GM18873 (cell line): ENCODE measurements around the gene TGFB1I1.
"Not testable (repeated sequence)": the region's sequence is repeated elsewhere in the genome, so short reads cannot be mapped to it uniquely, and the experiment has no call there.

Experiments used
- ATAC-seq: cut with Tn5 transposase; IDR thresholded peaks from one replicate; pipeline ENCODE4 v1.9.1; 2021; ENCODE audit warnings: mild to moderate bottlenecking, moderate library complexity, moderate number of reproducible peaks; ENCODE audit not compliant: unreplicated experiment, low FRiP score

The TGFB1I1 gene

DNA sequence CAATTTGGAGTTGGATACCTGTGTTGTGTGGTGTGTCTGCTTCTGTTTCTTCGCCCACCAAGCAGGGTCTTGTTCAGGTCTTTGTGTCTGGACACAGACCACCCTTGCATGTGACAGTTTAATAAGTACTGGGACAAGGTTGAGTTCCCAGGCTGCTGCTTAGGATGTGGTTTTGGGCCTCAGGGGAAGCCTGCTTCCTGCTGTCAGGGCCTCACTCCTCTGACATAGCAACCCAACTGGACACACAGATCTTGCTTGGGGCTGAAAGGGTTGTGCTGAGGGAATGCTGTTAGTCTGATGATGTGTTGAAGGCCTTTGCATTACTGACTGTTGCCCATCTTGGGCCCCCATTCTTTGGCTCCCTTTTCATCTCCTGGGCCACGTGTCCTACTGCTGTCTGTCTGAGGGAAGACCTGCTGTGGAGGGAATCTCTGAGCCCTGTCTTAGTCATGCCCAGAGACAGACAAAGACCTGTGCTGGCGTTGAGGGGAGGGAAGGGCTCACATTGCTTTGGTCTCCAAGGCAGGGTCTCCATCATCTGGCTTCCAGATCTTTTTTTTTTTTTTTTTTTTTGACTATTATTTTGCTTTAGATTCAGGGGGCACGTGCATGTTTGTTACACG lies 4.7 kb upstream of the TGFB1I1 start:
- no peak for ATAC-seq

DNA sequence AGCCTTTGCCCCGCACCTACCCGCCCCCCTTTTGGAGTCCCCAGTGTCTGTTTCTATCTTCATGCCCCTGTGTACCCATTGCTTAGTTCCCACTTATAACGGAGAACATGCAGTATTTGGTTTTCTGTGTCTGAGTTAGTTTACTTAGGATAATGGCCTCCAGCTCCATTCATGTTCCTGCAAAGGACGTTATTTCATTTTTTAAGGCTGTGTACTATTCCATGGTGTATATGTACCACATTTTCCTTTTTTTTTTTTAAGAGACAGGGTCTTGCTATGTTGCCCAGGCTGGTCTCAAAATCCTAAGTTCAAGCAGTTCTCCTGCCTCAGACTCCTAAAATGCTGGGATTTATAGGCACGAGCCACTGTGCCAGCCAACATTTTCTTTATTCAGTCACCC lies 4.1 kb upstream of the TGFB1I1 start:
- ATAC-seq, result no peak

DNA sequence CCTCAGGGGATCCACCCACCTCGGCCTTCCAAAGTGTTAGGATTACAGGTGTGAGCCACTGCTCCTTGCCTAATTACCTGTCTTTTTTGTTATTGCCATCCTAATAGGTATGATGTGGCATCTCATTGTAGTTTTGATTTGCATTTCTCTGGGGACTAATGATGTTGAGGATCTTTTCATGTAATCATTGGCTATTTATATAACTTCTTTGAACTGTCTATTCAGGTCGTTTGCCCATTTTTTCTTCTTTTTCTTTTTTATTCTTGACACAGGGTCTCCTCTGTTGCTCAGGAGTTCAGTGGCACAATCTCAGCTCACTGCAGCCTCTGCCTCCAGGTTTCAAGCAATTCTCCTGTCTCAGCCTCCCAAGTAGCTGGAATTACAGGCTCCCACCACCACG lies 1.3 kb upstream of the TGFB1I1 start:
- no peak for ATAC-seq

DNA sequence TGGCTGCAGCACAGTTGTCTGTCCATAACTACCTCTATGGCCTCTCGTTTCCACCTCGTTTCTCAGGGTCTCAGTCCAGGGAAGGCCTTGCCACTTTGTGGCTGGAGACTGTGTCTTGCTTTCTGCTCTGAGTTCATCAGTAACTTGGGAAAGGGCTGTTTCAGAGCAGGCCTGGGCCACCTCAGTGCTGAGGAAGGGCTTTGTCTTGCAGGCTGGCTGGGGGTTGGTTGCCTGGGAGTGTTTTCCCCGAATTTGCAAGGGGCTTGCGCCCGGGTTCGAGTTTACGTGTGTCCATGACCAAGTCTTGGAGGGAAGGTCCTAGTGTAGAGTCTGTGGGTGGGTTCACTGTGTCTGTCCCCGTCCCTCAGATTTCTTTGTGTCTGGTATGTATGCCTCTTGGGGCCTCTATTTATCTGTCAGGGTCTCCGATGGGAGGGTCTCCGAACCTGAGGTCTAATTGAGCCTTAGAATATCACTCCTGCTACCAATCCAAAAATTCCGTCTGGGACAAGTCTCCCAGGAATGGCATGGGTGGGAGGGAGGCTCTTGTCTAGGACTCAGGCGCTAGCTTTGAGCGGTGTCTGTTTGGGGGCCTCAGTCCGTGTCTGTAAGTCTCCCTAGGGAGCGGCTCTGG lies 594 bp upstream of the TGFB1I1 start:
- ATAC-seq, result no peak

DNA sequence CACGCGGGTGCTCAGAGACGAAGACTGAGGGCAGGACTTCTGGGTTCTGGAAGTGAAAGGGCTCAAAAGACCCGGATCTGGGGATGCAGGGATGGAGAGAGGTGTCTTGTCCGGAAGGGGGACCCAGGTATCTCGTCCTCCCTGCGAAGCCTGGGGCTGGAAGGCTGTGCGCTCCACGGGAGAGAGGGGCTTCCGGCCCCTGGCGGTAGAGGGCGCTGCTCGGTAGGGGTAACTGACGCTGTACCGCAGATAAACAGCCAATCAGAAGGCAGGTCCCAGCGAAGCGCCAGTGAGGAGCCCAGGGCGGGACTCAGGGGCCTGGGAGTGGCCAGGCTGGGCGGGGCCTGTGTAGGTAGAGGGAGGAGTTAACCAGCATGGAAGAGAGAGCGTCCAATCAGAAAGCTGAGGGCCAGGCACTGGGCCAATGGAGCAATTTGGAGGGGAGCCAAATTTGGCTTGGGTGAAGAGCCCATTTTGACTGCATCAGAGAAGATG lies 804 bp downstream of the TGFB1I1 start:
- no peak for ATAC-seq

DNA sequence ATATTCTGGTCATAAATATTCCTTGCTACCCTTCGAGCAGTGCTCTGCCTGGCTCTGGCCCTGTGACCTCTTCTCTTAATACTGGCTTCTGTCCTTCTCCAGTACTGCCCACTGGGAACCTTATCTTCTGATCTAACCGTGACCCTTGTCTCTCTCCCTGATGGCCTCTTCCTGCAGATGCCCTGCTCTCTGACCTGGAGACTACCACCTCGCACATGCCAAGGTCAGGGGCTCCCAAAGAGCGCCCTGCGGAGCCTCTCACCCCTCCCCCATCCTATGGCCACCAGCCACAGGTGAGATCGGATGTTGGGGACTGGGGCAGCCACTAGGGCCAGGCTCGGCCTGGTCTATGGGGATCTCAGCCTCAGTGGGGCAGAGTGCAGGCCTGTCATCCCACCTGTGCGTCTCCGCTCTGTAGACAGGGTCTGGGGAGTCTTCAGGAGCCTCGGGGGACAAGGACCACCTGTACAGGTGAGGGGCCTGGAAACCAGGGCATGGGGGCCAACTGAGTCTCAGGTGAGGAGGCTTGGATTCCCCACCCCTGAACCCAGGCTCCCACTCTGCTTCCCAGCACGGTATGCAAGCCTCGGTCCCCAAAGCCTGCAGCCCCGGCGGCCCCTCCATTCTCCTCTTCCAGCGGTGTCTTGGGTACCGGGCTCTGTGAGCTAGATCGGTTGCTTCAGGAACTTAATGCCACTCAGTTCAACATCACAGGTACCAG lies 1.5 kb downstream of the TGFB1I1 start:
- no peak for ATAC-seq

DNA sequence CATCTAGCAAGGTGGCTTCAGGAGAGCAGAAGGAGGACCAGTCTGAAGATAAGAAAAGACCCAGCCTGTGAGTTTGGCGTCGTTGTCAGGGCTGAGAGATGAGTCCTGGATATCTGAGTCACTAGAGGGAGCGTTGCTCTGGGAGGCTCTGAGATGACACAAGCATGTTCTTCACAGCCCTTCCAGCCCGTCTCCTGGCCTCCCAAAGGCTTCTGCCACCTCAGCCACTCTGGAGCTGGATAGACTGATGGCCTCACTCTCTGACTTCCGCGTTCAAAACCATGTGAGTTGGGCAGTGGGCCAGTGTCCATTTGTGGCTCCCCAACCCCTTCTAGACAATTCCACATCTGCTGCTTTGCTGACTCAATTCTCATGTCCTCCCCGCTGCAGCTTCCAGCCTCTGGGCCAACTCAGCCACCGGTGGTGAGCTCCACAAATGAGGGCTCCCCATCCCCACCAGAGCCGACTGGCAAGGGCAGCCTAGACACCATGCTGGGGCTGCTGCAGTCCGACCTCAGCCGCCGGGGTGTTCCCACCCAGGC lies 2.3 kb downstream of the TGFB1I1 start:
- ATAC-seq, result no peak

DNA sequence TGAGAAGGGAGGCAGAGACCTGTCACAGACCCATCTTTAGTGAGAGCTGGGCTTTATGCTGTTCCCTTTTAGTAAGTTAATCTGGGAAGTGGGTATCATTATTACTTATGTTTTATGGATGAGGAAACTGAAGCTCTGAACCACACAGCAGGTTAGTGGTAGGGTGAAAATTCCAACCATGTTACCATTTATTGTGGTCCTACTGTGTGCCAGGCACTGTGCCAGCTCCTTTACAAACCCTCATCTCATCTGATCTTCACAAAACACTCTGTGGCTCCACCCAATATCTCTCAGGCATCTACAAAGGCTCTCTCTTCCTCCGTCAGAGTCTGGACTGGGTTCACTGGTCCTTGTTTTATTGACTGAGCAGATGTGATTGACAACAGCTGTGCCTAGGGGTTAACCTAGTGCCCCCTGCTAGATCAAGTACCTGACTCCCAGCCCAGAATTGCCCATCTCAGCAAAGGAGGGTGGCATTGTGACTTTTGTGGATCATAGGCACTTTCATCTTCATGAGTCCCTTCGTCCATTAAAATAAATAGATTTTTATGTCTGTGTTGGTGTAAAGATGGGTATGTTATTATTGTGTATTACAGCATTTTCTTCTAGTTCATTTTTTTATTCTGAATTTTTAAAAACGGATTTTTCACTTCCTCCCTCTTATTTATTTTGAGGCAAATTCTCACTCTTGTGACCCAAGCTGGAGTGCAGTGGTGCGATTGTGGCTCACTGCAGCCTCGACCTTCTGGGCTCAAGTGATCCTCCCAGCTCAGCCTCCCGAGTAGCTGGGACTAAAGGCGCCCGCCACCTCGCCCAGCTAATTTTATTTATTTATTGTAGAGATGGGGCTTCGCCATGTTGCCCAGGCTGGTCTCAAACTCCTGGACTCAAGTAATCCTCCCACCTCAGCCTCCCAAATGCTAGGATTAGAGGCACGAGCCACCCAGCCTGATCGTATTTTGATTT lies 3.1 kb downstream of the TGFB1I1 start:
- ATAC-seq, result no peak

DNA sequence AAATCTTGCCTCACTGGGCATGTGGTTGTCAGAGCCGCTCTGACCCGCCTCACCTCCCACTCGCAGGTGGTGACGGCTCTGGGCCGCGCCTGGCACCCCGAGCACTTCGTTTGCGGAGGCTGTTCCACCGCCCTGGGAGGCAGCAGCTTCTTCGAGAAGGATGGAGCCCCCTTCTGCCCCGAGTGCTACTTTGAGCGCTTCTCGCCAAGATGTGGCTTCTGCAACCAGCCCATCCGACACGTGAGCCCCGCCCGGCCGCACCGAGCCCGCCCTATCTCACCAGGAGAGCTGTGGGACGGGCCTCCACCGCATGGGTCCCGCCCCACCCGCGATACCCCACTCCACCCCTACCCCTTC lies 4.0 kb downstream of the TGFB1I1 start:
- no peak for ATAC-seq

DNA sequence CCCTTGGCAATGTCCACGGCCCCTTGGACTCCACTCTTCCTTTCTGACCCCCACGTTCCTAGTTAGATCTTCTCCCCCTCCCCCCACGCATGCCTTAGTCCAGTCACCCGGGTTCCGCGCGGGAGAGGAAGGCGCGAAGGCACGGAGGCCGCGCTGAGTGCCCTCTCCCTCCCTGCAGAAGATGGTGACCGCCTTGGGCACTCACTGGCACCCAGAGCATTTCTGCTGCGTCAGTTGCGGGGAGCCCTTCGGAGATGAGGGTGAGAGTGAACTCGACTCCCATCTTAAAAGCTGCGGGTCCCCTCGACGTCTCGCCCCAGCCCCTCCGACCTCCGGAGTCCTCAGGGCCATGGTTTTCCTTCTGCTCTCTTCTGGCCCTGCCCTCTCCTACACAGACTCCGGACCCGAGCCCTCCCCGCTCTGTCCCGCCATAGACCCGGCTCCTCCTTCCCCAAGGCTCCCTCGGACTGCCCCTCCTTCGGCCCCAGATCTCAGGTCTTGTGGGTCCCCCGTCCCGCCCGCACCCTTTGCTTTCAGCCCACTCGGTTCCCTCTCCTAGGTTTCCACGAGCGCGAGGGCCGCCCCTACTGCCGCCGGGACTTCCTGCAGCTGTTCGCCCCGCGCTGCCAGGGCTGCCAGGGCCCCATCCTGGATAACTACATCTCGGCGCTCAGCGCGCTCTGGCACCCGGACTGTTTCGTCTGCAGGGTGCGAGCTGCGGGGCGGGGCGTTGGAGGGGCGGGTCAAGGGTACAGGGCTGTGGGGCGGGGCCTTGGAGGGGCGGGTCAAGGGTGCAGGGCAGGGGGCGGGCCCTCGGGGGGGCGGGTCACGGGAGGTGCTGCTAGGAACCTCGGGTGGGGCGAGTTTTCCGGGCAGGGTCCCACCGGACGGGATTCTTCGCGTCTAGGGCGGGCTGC lies 4.6 kb downstream of the TGFB1I1 start:
- ATAC-seq, result no peak

DNA sequence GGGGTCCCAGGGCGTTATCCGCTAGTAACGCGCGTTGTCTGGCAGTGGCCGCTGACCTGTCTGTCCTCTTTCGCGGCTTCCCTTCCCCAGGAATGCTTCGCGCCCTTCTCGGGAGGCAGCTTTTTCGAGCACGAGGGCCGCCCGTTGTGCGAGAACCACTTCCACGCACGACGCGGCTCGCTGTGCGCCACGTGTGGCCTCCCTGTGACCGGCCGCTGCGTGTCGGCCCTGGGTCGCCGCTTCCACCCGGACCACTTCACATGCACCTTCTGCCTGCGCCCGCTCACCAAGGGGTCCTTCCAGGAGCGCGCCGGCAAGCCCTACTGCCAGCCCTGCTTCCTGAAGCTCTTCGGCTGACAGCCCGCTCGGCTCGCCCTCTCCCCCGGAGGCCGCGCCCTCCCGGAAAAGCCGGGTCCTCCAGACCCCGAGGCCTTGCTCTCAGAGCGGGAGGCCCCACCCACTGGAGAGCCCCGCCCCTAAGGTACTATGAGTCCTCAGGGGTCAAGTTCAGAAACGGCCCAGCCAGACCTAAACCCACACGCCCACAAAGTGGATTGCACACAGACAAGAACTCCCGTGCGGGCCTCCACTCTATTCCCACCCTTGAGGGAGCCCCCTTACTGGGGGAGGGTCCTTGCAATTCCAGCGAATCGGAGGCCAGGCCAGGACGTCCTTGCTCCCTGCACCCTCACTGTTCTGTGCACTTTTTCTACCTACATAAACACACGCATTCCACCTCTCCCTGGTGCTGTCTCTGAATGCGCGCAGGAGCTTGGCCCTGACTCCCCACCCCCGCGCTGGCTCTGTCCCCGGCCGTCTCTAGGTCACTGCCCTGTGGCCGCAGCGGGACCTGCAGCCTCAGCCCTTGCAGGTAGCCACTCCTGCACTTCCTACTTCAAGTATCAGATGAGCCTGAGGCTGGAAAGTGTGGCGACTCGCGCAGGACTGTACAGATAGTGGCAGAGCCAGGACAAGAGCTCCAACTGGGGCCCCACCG lies 5.6 kb downstream of the TGFB1I1 start:
- ATAC-seq, result no peak

DNA sequence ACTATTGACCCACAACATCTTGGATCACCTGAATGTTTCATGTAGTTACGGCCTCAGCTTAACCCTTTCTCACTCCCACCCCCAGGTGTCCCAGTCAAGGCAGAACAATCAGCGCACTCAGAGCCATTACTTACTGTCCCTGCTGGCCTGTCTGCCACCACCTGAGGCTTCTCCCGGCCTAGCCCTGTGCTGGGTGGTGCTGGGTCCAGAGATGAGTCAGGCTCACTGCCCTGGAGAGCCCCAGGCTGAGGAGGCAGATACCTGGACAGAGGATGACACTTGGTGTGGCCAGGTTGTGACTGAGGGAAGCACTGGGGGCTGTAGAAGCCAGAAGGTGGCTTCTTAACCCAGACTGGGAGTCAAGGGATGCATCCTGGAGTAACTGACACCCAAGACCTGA lies 7.0 kb downstream of the TGFB1I1 start:
- ATAC-seq, result no peak

DNA sequence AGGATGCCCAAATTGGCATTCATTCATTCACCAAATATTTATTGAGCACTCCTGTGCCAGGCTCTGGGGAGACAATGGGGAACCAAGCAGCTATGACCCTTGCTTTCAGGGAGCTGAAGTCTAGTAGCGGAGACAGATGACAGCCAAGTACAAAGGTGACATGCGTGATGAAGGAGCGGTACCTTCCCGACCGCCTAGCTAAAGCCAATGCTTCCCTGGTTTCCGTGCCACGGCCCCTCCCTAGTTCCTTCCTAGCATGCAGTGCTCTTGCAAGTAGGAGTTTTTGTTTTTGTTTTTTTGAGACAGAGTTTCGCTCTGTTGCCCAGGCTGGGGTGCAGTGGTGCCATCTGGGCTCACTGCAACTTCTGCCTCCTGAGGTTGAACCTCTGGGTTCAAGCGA lies 7.8 kb downstream of the TGFB1I1 start:
- no peak for ATAC-seq

DNA sequence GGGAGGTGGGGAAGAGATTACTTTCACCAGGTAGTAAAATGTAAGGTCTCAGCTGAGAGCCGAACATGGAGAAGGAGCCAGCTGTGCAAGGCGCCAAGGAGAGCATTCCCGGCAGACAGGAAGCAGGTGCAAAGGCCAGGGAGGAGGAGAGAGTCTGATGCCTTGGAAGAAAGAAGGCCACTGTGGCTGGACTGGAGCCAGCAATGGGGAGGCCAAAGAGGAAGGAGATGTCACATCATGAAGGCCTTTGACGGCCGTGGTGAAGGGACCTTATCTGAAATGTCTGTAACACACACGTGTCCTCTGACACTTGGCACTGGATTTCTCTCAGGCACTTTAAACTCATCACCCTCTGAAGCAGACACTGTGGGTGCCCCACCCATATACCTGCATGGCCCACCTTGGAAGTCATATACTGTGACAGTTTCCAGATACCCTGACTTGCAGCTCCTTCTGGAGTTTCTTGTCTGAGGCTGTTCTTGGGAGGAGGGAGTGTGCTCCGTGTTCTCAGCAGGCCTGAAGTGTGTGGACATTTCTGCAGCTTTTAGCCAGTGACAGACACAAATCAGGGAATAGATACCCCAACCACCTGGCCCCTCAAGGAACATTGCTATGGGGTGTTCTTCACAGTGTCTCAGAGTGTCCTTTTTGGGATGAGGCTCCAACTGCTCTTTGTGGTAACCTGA lies 9.0 kb downstream of the TGFB1I1 start:
- ATAC-seq, result no peak

DNA sequence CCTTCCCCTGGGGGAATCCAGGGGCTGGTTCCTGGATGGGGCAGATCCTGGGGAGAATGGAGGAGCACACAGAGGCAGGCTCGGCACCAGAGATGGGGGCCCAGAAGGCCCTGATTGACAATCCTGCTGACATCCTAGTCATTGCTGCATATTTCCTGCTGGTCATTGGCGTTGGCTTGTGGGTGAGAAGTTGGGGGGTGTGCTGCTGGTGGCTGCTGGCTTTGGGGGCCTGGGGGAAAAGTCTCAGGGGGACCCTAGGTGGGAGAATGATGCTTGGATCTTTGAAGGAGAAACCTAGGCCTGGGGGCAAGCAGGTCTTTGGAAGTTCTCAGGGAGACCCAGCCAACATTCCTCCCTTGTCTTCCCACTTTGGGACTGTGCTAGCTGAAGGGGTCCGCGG lies 11.1 kb downstream of the TGFB1I1 start, which contains the start of gene SLC5A2:
Gene SLC5A2 (plus strand): TSS at position 43 of the 400 bp plus-strand sequence. CDS start 14 bp downstream, at position 57.
- no peak for ATAC-seq

DNA sequence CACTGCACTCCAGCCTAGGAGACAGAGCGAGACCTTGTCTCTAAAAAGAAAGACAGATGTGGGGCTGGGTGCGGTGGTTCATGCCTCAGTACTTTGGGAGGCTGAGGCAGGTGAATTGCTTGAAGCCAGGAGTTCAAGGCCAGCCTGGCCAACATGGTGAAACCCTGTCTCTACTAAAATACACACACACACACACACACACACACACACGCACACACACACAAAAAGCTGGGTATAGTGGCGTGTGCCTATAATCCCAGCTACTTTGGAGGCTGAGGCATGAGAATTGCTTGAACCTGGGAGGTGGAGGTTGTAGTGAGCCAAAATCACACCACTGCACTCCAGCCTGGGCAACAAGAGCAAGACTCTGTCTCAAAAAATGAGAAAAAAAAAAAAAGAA lies 12.1 kb downstream of the TGFB1I1 start:
- not testable (repeated sequence) for ATAC-seq

DNA sequence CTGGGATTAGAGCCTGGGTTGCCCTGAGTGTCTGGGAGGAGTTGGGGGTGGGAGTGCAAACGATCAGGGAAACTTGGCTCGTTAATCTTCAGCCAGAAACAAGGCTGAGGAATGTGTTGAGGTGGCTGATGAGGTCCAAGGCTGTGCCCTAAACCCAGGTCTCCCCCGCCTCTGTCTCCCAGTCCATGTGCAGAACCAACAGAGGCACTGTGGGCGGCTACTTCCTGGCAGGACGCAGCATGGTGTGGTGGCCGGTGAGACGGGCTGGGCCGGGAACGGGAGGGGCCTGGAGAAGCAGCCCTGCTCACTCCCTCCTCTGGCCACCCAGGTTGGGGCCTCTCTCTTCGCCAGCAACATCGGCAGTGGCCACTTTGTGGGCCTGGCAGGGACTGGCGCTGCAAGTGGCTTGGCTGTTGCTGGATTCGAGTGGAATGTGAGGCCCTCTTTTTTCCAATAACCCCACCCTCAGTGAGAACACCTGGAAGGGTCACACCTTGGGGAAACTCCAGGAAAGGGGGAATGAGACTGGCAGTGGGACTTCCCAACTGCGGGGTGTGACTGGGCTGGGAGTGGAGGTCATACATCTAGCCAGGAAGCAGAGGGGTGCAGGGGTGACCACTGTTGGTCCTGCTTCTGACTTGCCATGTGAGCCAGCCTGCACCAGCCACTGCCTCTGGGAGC lies 12.7 kb downstream of the TGFB1I1 start:
- ATAC-seq, result no peak
